GM23248 (cell line): ENCODE results near the gene GRID2.

ENCODE experiments used
- EZH2 ChIP-seq: fragments of 200-600 bp; sonication (generic); IDR thresholded peaks from 2 replicates; pipeline ENCODE4 v1.6.1; 2018; ENCODE audit warnings: antibody characterized with exemption, mild to moderate bottlenecking; ENCODE audit not compliant: insufficient read depth, poor library complexity, severe bottlenecking
- EZH2phosphoT487 ChIP-seq: fragments of 200-600 bp; sonication (generic); IDR thresholded peaks from 2 replicates; pipeline ENCODE4 v1.6.1; 2018; ENCODE audit warnings: antibody characterized with exemption, moderate library complexity, mild to moderate bottlenecking, low read depth; ENCODE audit not compliant: insufficient read depth

- no peak for TF ChIP-seq EZH2
- TF ChIP-seq EZH2phosphoT487: no peak
Observed at GRCh38 chr4:93416344-93417128, 1112.8 kb downstream of the GRID2 start.
